Measurements from ENCODE around the gene LRRC37A3.
"Not testable (repeated sequence)": the region's sequence is repeated elsewhere in the genome, so short reads cannot be mapped to it uniquely, and the experiment has no call there.

GRCh38 chr17:64965873-64966287, 46.6 kb upstream of the LRRC37A3 start:
- not testable (repeated sequence) for TF ChIP-seq CTCF (IDR thresholded peaks at IDR 0.05; ENCODE audit: insufficient read depth, low read depth, low read length); EZH2 (IDR thresholded peaks at IDR 0.05; ENCODE audit: insufficient read depth, low read length)

Measured in astrocyte (in vitro differentiated cells and primary cell).